PC-9 (cell line): ENCODE measurements around the gene SLC15A1. TPM values are rescaled to one million over a fixed set of nuclear protein-coding genes. Genes with fewer than 3 reads are reported as not detected.

Experiments
- BruUV-seq: library from RNA; stranded (reverse); fragments of 400-500 nt; replicated peaks from 2 replicates; lab custom pipeline; 2021; lab: Mats Ljungman, UMichigan
- CTCF ChIA-PET: fragments of 300-600 bp; sonication (Branson Sonifier 250); formaldehyde crosslinking; loops from one replicate; lab custom pipeline; 2022; ENCODE audit warnings: antibody characterized with exemption; lab: Charles Lee
- POLR2A ChIA-PET: fragments of 300-600 bp; sonication (Branson Sonifier 250); formaldehyde crosslinking; loops from one replicate; lab custom pipeline; 2022; ENCODE audit warnings: antibody characterized with exemption; ENCODE audit not compliant: unreplicated experiment; lab: Charles Lee
- DNase-seq, 2 experiments: peaks; one replicate each; pipeline versions ENCODE4 v3.0.0 to v3.0.0-alpha.2; 2015 to 2022; ENCODE audit warnings: mixed read lengths in 1 of 2
- H2AFZ ChIP-seq: fragments of 200-600 bp; sonication (generic); 2 replicates; pipeline ENCODE4 v1.8.1; 2017; ENCODE audit warnings: antibody characterized with exemption
- H3F3A ChIP-seq: fragments of 200-600 bp; sonication (generic); 2 replicates; pipeline ENCODE4 v1.8.1; 2017; ENCODE audit warnings: antibody characterized with exemption, mild to moderate bottlenecking, low read depth; ENCODE audit not compliant: insufficient read depth
- H3K27ac ChIP-seq: fragments of 200-600 bp; sonication (generic); 2 replicates; pipeline ENCODE4 v1.6.1; 2016; ENCODE audit warnings: mixed run types
- H3K27me3 ChIP-seq: fragments of 200-600 bp; sonication (generic); 2 replicates; pipeline ENCODE4 v1.6.1; 2016; ENCODE audit warnings: low read depth, mixed run types; ENCODE audit not compliant: insufficient read depth
- H3K36me3 ChIP-seq: fragments of 200-600 bp; sonication (generic); 2 replicates; pipeline ENCODE4 v1.6.1; 2016; ENCODE audit warnings: low read depth, mixed run types
- H3K4me1 ChIP-seq: fragments of 200-600 bp; sonication (generic); replicated peaks from 2 replicates; pipeline ENCODE4 v1.6.1; 2016; ENCODE audit warnings: mixed run types; ENCODE audit not compliant: insufficient read depth
- H3K4me2 ChIP-seq: fragments of 200-600 bp; sonication (generic); 2 replicates; pipeline ENCODE4 v1.6.1; 2017; ENCODE audit warnings: mixed run types
- H3K4me3 ChIP-seq: fragments of 200-600 bp; sonication (generic); 2 replicates; pipeline ENCODE4 v1.6.1; 2016; ENCODE audit warnings: mixed run types
- H3K79me2 ChIP-seq: fragments of 200-600 bp; sonication (generic); 2 replicates; pipeline ENCODE4 v1.6.1; 2017; ENCODE audit warnings: low read depth, mixed run types
- H3K9me2 ChIP-seq: fragments of 200-600 bp; sonication (generic); 2 replicates; pipeline ENCODE4 v1.8.1; 2017; ENCODE audit warnings: mild to moderate bottlenecking; ENCODE audit not compliant: insufficient read depth
- H3K9me3 ChIP-seq: fragments of 200-600 bp; sonication (generic); 2 replicates; pipeline ENCODE4 v1.8.1; 2016; ENCODE audit warnings: low read depth; ENCODE audit not compliant: insufficient read depth
- H4K20me1 ChIP-seq: fragments of 200-600 bp; sonication (generic); 2 replicates; pipeline ENCODE4 v1.8.1; 2017; ENCODE audit not compliant: insufficient read depth
- CTCF ChIP-seq: fragments of 200-600 bp; sonication (generic); conservative IDR thresholded peaks from 2 replicates; pipeline ENCODE4 v1.6.1; 2017; ENCODE audit warnings: mixed run types, antibody characterized with exemption, mild to moderate bottlenecking, moderate library complexity
- EZH2 ChIP-seq: fragments of 200-600 bp; sonication (generic); IDR thresholded peaks from 2 replicates; pipeline ENCODE4 v1.8.0; 2017; ENCODE audit warnings: antibody characterized with exemption, low read depth
- intact Hi-C: fragments of 100-400 bp; cut with micrococcal nuclease; formaldehyde crosslinking; loops from one replicate; pipeline ENCODE4 v1.10.0; 2022; ENCODE audit not compliant: unreplicated experiment
- total RNA-seq: library from RNA; stranded (reverse); gene quantifications from 2 replicates; pipeline ENCODE4 v1.2.3, GENCODE V29; 2021

SLC15A1 gene
- total RNA-seq, 1 experiment from 2014 or later, result 0.55 TPM

GRCh38 chr13:98707281-98707999 lies 45.0 kb downstream of the SLC15A1 start:
- BruUV-seq, result no TSS peak
- ChIA-PET CTCF (no interaction called here), POLR2A (interaction anchor here (0.7 kb wide), 1 partner anchor 251 kb away, joined by 5 read pairs; no protein-coding TSS in a partner anchor)
- H3F3A ChIP-seq, result peaks cover 16% of the 10 kb centered on the region
- no peaks in the 10 kb centered on the region for H3K9me3 ChIP-seq
- peak in 1 of 2 experiments; percentile 29 for DNase-seq
- H3K4me3 ChIP-seq, result no peak overlapping the region
- no peaks in the 10 kb centered on the region for H4K20me1 ChIP-seq
- intact Hi-C loops, result no loop called here
- H2AFZ ChIP-seq, result no peak overlapping the region
- no peaks in the 10 kb centered on the region for H3K9me2 ChIP-seq
- peak overlapping the region; percentile 44 for H3K4me2 ChIP-seq
- H3K36me3 ChIP-seq, result no peaks in the 10 kb centered on the region
- H3K27me3 ChIP-seq, result no peaks in the 10 kb centered on the region
- H3K27ac ChIP-seq, result no peak overlapping the region
- H3K4me1 ChIP-seq, result peaks cover 16% of the 10 kb centered on the region
- TF ChIP-seq EZH2, result no peak
- TF ChIP-seq CTCF, result no peak
- no peaks in the 10 kb centered on the region for H3K79me2 ChIP-seq

GRCh38 chr13:98706446-98707110 lies 45.9 kb downstream of the SLC15A1 start:
- Histone ChIP-seq H2AFZ (no peak overlapping the region), H4K20me1 (no peaks in the 10 kb centered on the region), H3K9me3 (no peaks in the 10 kb centered on the region), H3F3A (peaks cover 16% of the 10 kb centered on the region), H3K27me3 (no peaks in the 10 kb centered on the region), H3K4me2 (peak overlapping the region; percentile 44), H3K79me2 (no peaks in the 10 kb centered on the region), H3K27ac (no peak overlapping the region), H3K9me2 (no peaks in the 10 kb centered on the region), H3K36me3 (no peaks in the 10 kb centered on the region), H3K4me1 (peaks cover 16% of the 10 kb centered on the region), H3K4me3 (no peak overlapping the region)
- TF ChIP-seq EZH2 (no peak), CTCF (no peak)
- intact Hi-C loops, result no loop called here
- ChIA-PET POLR2A (interaction anchor here (0.7 kb wide), 1 partner anchor 252 kb away, joined by 5 read pairs; no protein-coding TSS in a partner anchor), CTCF (no interaction called here)
- no TSS peak for BruUV-seq
- peak; percentile 21 to 88 for DNase-seq

- DNase-seq, result no peak
- no peak overlapping the region for H3K4me3 ChIP-seq
- H3K27me3 ChIP-seq, result no peaks in the 10 kb centered on the region
- no peaks in the 10 kb centered on the region for H3F3A ChIP-seq
- no peak for TF ChIP-seq CTCF
- TF ChIP-seq EZH2, result no peak
- CTCF ChIA-PET, result no interaction called here
- no peaks in the 10 kb centered on the region for H3K79me2 ChIP-seq
- no peak overlapping the region for H2AFZ ChIP-seq
- intact Hi-C loops, result no loop called here
- POLR2A ChIA-PET, result no interaction called here
- H3K9me3 ChIP-seq, result peaks cover 4% of the 10 kb centered on the region; the same call in 1 of the 2 replicates
- no peak overlapping the region for H3K27ac ChIP-seq
- no peak overlapping the region for H3K4me2 ChIP-seq
- BruUV-seq, result no TSS peak
- H4K20me1 ChIP-seq, result no peaks in the 10 kb centered on the region
- no peaks in the 10 kb centered on the region for H3K36me3 ChIP-seq
- no peaks in the 10 kb centered on the region for H3K9me2 ChIP-seq
- no peaks in the 10 kb centered on the region for H3K4me1 ChIP-seq
These were observed 54.7 kb downstream of the SLC15A1 start for GRCh38 chr13:98697791-98698190.
